GM13977 (cell line): ENCODE results near the gene PROS1.
"Not testable (repeated sequence)": the region's sequence is repeated elsewhere in the genome, so short reads cannot be mapped to it uniquely, and the experiment has no call there.

Source experiments
- DNase-seq: peaks from one replicate; pipeline ENCODE4 v3.0.0; 2012; ENCODE audit warnings: low spot score
- in situ Hi-C: fragments of 300-500 bp; cut with MboI; formaldehyde crosslinking; loops from one replicate; pipeline ENCODE4 v1.12.0; 2022; ENCODE audit warnings: low sequenced_read_pairs, low pct_unique_long_range_greater_than_20kb, mixed read lengths, inconsistent platforms; ENCODE audit not compliant: unreplicated experiment
- TF ChIP-seq, protein P1 (sequence below): IDR thresholded peaks from 2 replicates; pipeline ENCODE4 v1.5.1; 2012; ENCODE audit warnings: mild to moderate bottlenecking, control low read depth; ENCODE audit not compliant: insufficient read depth; ENCODE audit errors: extremely low read depth, missing control alignments

PROS1 gene

DNA sequence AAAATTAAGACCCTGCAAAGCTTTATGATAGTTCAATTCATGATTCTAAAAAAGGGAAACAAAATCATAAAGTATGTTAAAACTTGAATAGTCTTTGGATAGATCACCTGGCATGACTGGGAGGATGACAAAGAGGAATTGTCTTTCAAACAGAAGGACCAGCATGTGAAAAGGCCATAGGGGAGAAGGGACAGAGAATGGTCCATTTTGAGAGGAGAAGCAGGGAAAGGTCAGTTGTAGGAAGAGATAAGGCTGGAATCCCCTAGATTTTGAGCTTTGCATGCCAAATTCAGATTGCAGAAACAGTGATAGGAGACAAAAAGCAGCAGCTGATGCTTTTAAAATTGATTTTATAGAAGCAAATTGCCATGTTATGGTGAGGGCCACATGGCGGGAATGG is 12.7 kb downstream of the PROS1 start:
- in situ Hi-C loops: no loop called here
- TF ChIP-seq, protein P1, sequence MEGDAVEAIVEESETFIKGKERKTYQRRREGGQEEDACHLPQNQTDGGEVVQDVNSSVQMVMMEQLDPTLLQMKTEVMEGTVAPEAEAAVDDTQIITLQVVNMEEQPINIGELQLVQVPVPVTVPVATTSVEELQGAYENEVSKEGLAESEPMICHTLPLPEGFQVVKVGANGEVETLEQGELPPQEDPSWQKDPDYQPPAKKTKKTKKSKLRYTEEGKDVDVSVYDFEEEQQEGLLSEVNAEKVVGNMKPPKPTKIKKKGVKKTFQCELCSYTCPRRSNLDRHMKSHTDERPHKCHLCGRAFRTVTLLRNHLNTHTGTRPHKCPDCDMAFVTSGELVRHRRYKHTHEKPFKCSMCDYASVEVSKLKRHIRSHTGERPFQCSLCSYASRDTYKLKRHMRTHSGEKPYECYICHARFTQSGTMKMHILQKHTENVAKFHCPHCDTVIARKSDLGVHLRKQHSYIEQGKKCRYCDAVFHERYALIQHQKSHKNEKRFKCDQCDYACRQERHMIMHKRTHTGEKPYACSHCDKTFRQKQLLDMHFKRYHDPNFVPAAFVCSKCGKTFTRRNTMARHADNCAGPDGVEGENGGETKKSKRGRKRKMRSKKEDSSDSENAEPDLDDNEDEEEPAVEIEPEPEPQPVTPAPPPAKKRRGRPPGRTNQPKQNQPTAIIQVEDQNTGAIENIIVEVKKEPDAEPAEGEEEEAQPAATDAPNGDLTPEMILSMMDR: no peak
- no peak for DNase-seq

- DNase-seq, in situ Hi-C loops: not testable (repeated sequence)
Observed at GRCh38 chr3:93949958-93950357, 23.7 kb downstream of the PROS1 start.

- DNase-seq, in situ Hi-C loops: not testable (repeated sequence)
Observed at GRCh38 chr3:93937485-93937884, 36.2 kb downstream of the PROS1 start.

- in situ Hi-C loops: no loop called here
- TF ChIP-seq, protein P1: no peak
- DNase-seq: no peak
Observed at GRCh38 chr3:93936549-93936948, 37.1 kb downstream of the PROS1 start.

DNA sequence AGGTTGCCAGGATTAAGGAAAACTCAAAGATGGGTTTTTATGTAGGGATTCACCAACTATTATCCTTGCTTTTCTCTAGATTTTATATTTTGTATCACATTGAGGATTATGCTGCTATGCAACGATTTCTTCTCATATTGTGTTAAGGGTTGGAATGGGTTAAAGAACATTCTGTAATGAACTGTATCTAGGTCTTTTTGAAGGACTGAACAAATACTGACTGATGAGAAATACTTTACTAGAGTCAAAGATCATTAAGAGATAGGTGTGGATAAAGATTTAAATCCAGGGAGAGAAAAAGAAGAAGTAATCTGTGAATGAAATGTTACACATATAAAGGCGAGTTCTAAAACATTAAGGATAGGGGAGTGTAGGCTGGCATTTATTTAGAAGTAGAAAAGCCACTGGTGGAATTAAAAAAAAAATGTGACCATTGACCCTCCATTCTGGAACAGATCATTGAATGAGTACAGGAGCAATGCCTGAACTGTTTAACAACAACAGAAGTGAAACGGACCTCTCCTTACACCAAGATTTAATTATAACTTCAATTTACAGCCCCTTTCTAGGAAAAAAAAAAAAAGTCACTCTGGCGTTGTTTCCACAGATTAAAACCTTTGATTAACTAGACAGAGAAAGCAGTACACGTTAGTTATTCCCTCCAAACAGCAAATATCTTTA is 39.2 kb downstream of the PROS1 start:
- no peak for DNase-seq
- TF ChIP-seq, protein P1: no peak
- in situ Hi-C loops: no loop called here

- in situ Hi-C loops: no loop called here
Observed at GRCh38 chr3:93931597-93932229, 42.0 kb downstream of the PROS1 start.

DNA sequence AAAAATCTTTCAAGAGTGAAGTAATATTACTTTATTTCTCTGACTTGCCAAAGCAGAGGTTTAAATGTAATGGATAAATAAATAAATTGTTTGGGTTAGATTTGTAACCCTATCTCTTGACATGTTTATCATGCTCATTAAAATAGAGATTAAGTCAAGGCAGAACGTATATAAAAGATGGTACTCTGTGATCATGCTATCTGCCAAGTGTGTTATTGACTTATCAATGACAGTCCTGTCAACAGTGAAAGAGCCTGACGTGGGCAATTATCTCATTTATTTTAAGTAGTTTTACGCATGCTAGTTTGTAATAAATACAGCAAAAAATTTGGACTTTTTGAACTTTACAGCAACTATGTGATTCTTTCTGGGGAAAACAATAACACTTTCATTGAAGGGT is 43.7 kb downstream of the PROS1 start:
- no peak for DNase-seq
- in situ Hi-C loops: no loop called here
- TF ChIP-seq, protein P1: no peak

More at GRCh38 chr3:93931597-93932229, 42.0 kb downstream of the PROS1 start:
- TF ChIP-seq, protein P1: no peak
- DNase-seq: no peak

- no peak for DNase-seq
- TF ChIP-seq, protein P1: no peak
- in situ Hi-C loops: no loop called here
Observed at GRCh38 chr3:93926789-93927188, 46.9 kb downstream of the PROS1 start.
